KOPT-K1 (cell line): Measurements from ENCODE around the gene TMEM254.
"Not testable (repeated sequence)": the region's sequence is repeated elsewhere in the genome, so short reads cannot be mapped to it uniquely, and the experiment has no call there.

ENCODE experiments used
- H3K27ac ChIP-seq: fragments of 200-600 bp; sonication (generic); 2 replicates; pipeline ENCODE4 v1.5.1; 2016; ENCODE audit warnings: antibody characterized with exemption, mild to moderate bottlenecking, low read depth, low read length; ENCODE audit not compliant: poor library complexity, severe bottlenecking
- H3K36me3 ChIP-seq: fragments of 200-600 bp; sonication (generic); 2 replicates; pipeline ENCODE4 v1.5.1; 2017; ENCODE audit warnings: antibody characterized with exemption, mild to moderate bottlenecking, low read length, moderate library complexity; ENCODE audit not compliant: insufficient read depth
- H3K9me3 ChIP-seq: fragments of 200-600 bp; sonication (generic); 2 replicates; pipeline ENCODE4 v1.5.1; 2017; ENCODE audit warnings: antibody characterized with exemption, low read length, mild to moderate bottlenecking; ENCODE audit not compliant: insufficient read depth, poor library complexity, severe bottlenecking

Gene TMEM254

GRCh38 chr10:80078448-80079311 is at the start of gene TMEM254:
TMEM254 (plus strand) TSS chr10:80078665; CDS start chr10:80078700, 35 bp downstream.
- peak within 1 kb of the TSS; percentile 79 for H3K27ac ChIP-seq
- H3K9me3 ChIP-seq, result no peaks in the 10 kb centered on the region
- H3K36me3 ChIP-seq, result no peaks in the 10 kb centered on the region

GRCh38 chr10:80029205-80029604 is 49.3 kb upstream of the TMEM254 start:
- not testable (repeated sequence) for H3K27ac ChIP-seq, H3K36me3 ChIP-seq, H3K9me3 ChIP-seq

- H3K36me3 ChIP-seq, H3K9me3 ChIP-seq, H3K27ac ChIP-seq: not testable (repeated sequence)
Observed at GRCh38 chr10:80029865-80030264, 48.6 kb upstream of the TMEM254 start.

- no peaks in the 10 kb centered on the region for H3K9me3 ChIP-seq
- no peaks in the 10 kb centered on the region for H3K36me3 ChIP-seq
- H3K27ac ChIP-seq, result no peak overlapping the region
Observed at GRCh38 chr10:80032503-80032902, 46.0 kb upstream of the TMEM254 start.

DNA sequence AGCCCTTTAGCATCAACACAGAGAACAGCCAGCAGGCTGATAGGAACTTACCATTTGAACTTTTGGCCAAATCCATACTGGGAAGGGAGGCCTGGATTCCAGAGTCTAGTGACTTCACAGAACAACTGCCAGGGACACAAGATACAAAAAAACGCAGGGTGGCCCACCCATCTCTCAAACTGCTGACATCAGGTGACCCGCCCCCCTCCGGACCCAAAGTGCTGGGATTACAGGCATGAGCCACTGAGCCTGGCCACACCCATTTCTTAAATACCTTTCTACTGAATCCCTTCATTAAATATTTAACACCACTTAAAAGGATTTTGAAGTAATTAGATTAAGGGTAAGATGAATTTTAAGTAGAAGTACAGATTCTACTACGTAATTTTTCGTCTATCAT is 43.7 kb upstream of the TMEM254 start:
- not testable (repeated sequence) for H3K9me3 ChIP-seq, H3K36me3 ChIP-seq, H3K27ac ChIP-seq

- H3K9me3 ChIP-seq, H3K27ac ChIP-seq, H3K36me3 ChIP-seq: not testable (repeated sequence)
Observed at GRCh38 chr10:80035430-80035829, 43.0 kb upstream of the TMEM254 start.

DNA sequence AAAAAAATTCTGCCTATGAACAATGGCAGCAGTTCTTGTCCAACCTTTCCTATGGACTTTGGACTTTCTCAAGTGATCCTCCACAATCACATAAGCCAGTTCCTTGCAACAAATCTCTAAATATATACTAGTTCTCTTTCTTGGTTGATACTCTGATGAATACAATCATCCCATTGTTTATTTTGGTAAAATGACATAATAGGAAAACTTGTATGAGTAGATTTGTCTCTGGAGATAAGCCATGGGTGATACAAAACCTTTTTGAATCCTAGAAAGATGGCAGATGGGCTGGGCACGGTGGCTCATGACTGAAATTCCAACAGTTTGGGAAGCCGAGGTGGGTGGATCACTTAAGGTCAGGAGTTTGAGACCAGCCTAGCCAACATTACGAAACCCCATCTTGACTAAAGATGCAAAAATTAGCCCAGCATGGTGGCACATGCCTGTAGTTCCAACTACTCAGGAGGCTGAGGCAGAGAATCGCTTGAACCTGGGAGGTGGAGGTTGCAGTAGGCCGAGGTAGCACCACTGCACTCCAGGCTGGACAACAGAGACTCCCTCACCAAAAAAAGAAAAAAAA is 41.5 kb upstream of the TMEM254 start:
- not testable (repeated sequence) for H3K36me3 ChIP-seq, H3K27ac ChIP-seq, H3K9me3 ChIP-seq

GRCh38 chr10:80038226-80038625 is 40.2 kb upstream of the TMEM254 start:
- H3K36me3 ChIP-seq, H3K9me3 ChIP-seq, H3K27ac ChIP-seq: not testable (repeated sequence)

DNA sequence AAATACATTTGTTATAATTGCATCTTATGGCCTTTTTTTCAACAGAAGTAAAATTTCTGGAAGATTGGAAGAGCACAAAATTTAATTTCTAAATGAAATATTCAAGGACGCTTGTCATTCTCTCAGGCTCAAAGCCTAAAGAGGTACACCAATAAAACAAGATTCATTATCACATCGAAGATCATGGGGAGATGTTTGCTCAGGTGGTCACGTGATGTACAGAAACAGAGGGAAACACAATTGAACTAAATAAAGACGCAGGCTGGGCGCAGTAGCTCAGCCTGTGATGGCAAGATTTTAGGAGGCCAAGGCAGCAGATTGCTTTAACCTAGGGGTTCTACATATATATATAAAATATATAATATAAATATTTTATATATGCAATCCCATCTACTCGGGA is 37.3 kb upstream of the TMEM254 start:
- H3K36me3 ChIP-seq, result no peaks in the 10 kb centered on the region
- no peak overlapping the region for H3K27ac ChIP-seq
- H3K9me3 ChIP-seq, result no peaks in the 10 kb centered on the region

- not testable (repeated sequence) for H3K36me3 ChIP-seq, H3K27ac ChIP-seq, H3K9me3 ChIP-seq
Observed at GRCh38 chr10:80044935-80045334, 33.5 kb upstream of the TMEM254 start.

DNA sequence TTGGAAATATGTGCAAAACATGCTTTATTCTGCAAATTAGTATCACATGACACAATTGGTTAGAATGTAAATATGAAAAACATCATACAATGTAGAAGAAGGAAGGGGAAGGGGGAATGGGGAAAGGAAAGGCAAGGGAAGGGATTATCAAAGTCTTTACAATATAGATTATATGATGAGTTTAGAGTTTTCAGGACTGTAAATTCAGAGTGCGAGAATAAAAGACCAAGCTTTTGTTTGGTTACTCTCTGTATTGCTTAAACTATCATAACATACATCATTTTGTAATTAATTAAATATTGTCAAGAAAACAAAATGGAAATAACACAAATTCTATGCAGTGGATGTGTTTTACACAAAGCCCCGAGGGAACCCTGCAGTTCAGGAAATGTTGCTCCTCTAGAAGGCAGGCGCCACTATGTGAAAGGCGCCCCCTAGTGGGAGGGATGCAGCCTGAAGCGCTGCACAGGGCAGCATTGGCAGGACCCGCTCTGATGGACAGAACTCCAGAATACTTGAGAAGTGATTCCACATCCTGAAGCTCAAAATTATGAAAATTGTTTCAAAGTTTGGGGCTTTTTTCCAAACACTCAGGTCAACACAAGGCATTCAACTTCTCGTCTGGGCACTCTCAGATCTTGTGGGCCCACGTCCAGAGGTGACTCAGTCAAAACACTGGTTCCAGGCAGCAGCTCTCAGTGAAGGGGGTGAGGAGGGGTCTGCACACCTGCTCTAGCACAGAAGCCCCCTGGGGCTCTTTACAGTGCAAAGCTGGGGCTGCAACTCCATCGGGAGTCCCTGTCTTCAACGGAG is 31.6 kb upstream of the TMEM254 start:
- Histone ChIP-seq H3K27ac (no peak overlapping the region), H3K9me3 (no peaks in the 10 kb centered on the region), H3K36me3 (no peaks in the 10 kb centered on the region)

GRCh38 chr10:80050752-80051151 is 27.7 kb upstream of the TMEM254 start:
- Histone ChIP-seq H3K36me3 (no peaks in the 10 kb centered on the region), H3K9me3 (no peaks in the 10 kb centered on the region), H3K27ac (no peak overlapping the region)

DNA sequence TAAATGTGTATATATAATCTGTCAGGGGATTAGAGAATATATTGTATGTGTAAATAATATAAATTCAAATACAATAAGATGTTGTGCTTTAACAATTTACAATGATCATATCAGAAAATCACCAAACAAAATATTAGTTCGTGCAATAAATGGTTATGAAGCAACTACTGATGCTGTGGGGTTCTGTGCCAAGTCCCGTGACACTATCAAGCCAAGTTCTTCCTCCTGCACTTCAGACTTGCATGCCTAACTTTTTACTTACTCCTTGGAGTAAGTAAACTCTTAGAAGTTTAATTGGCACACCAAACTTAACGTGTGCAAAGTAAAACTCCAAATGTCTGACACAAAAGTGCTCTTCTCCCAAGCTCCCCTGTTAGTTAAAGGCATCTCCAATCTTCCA is 26.5 kb upstream of the TMEM254 start:
- no peaks in the 10 kb centered on the region for H3K9me3 ChIP-seq
- H3K27ac ChIP-seq, result no peak overlapping the region
- H3K36me3 ChIP-seq, result no peaks in the 10 kb centered on the region

- H3K27ac ChIP-seq, result no peak overlapping the region
Observed at GRCh38 chr10:80055760-80056159, 22.7 kb upstream of the TMEM254 start.

DNA sequence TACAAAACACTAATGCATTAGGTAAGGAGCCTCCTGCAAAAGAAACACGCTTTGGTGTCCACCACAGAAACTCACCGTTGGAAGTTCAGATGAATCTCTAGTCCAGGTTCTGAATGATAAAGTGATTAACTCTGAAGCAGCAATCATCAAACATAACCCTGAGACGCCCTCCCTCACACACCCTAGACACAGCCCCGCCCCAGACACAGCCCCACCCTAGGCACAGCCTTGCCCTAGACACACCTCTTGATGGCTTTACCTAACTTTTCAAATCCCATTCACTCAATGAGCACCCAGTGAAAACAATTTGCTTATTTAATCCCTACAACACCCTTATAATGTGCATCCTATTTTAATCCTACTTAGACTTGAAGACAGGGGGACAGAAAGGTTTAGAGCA is 21.3 kb upstream of the TMEM254 start:
- Histone ChIP-seq H3K36me3 (no peaks in the 10 kb centered on the region), H3K9me3 (no peaks in the 10 kb centered on the region), H3K27ac (no peak overlapping the region)

More at GRCh38 chr10:80055760-80056159, 22.7 kb upstream of the TMEM254 start:
- Histone ChIP-seq H3K36me3 (no peaks in the 10 kb centered on the region), H3K9me3 (no peaks in the 10 kb centered on the region)
